H9 (cell line): ENCODE measurements around the gene NUAK2. TPM values are rescaled to one million over a fixed set of nuclear protein-coding genes. Genes with fewer than 3 reads are reported as not detected.

Experiments
- DNase-seq: peaks from one replicate; pipeline ENCODE4 v3.0.0-alpha.2; 2017
- H2AFZ ChIP-seq: one replicate; pipeline ENCODE4 v1.6.1; 2013; ENCODE audit warnings: mild to moderate bottlenecking, low read length, control low read depth, moderate library complexity
- H2AK5ac ChIP-seq: 2 replicates; pipeline ENCODE4 v1.6.1; 2013; ENCODE audit warnings: low read length, control low read depth, mixed read lengths; ENCODE audit not compliant: insufficient read length
- H2BK120ac ChIP-seq: one replicate; pipeline ENCODE4 v1.6.1; 2013; ENCODE audit warnings: low read depth, mild to moderate bottlenecking, low read length, control low read depth, inconsistent platforms; ENCODE audit not compliant: poor library complexity, severe bottlenecking
- H2BK12ac ChIP-seq: 2 replicates; pipeline ENCODE4 v1.6.1; 2013; ENCODE audit warnings: low read length, control low read depth, mixed read lengths, low read depth; ENCODE audit not compliant: insufficient read length
- H2BK15ac ChIP-seq: 2 replicates; pipeline ENCODE4 v1.6.1; 2013; ENCODE audit warnings: low read depth, low read length, control low read depth
- H2BK20ac ChIP-seq: one replicate; pipeline ENCODE4 v1.6.1; 2013; ENCODE audit warnings: low read depth, mild to moderate bottlenecking, low read length, control low read depth, inconsistent platforms; ENCODE audit not compliant: poor library complexity, severe bottlenecking
- H2BK5ac ChIP-seq: 2 replicates; pipeline ENCODE4 v1.6.1; 2013; ENCODE audit warnings: low read length, control low read depth, mixed read lengths; ENCODE audit not compliant: insufficient read length
- H3K14ac ChIP-seq: 2 replicates; pipeline ENCODE4 v1.6.1; 2013; ENCODE audit warnings: low read length, control low read depth; ENCODE audit not compliant: insufficient read depth
- H3K18ac ChIP-seq: 2 replicates; pipeline ENCODE4 v1.6.1; 2013; ENCODE audit warnings: low read depth, mild to moderate bottlenecking, mixed read lengths, low read length, control low read depth; ENCODE audit not compliant: insufficient read length
- H3K23ac ChIP-seq: 2 replicates; pipeline ENCODE4 v1.6.1; 2013; ENCODE audit warnings: low read length, control low read depth, mixed read lengths, low read depth; ENCODE audit not compliant: insufficient read length
- H3K23me2 ChIP-seq: 2 replicates; pipeline ENCODE4 v1.6.1; 2013; ENCODE audit warnings: low read depth, mild to moderate bottlenecking, mixed read lengths, low read length, control low read depth; ENCODE audit not compliant: insufficient read length, poor library complexity, severe bottlenecking
- H3K27ac ChIP-seq: 2 replicates; pipeline ENCODE4 v1.5.1; 2013; ENCODE audit warnings: low read length, control low read depth, mixed read lengths, low read depth; ENCODE audit not compliant: insufficient read length
- H3K27me3 ChIP-seq: 2 replicates; pipeline ENCODE4 v1.6.1; 2013; ENCODE audit warnings: low read length, control low read depth, inconsistent platforms; ENCODE audit not compliant: insufficient read depth
- H3K4ac ChIP-seq: 2 replicates; pipeline ENCODE4 v1.6.1; 2013; ENCODE audit warnings: low read depth, mild to moderate bottlenecking, control low read depth, inconsistent platforms, low read length, moderate library complexity
- H3K4me1 ChIP-seq: 2 replicates; pipeline ENCODE4 v1.6.1; 2013; ENCODE audit warnings: low read length, control low read depth, inconsistent platforms; ENCODE audit not compliant: insufficient read depth
- H3K4me2 ChIP-seq: 2 replicates; pipeline ENCODE4 v1.6.1; 2013; ENCODE audit warnings: low read length, control low read depth, mixed read lengths; ENCODE audit not compliant: insufficient read length, insufficient read depth
- H3K56ac ChIP-seq: 2 replicates; pipeline ENCODE4 v1.6.1; 2013; ENCODE audit warnings: low read depth, mild to moderate bottlenecking, mixed read lengths, low read length, control low read depth; ENCODE audit not compliant: insufficient read length
- H3K79me1 ChIP-seq: 2 replicates; pipeline ENCODE4 v1.6.1; 2013; ENCODE audit warnings: low read depth, mild to moderate bottlenecking, moderate library complexity, low read length, control low read depth, inconsistent platforms; ENCODE audit not compliant: insufficient read depth, poor library complexity, severe bottlenecking
- H3K79me2 ChIP-seq: 2 replicates; pipeline ENCODE4 v1.6.1; 2013; ENCODE audit warnings: low read length, control low read depth, inconsistent platforms; ENCODE audit not compliant: insufficient read depth
- H3K9ac ChIP-seq: 2 replicates; pipeline ENCODE4 v1.6.1; 2013; ENCODE audit warnings: low read length, control low read depth, mixed read lengths; ENCODE audit not compliant: insufficient read length; ENCODE audit errors: extremely low read depth
- H3K9me3 ChIP-seq: one replicate; pipeline ENCODE4 v1.6.1; 2013; ENCODE audit warnings: low read depth, low read length, inconsistent platforms; ENCODE audit not compliant: control insufficient read depth
- H3T11ph ChIP-seq: one replicate; pipeline ENCODE4 v1.6.1; 2013; ENCODE audit warnings: mild to moderate bottlenecking, low read length, control low read depth, inconsistent platforms
- H4K20me1 ChIP-seq: one replicate; pipeline ENCODE4 v1.6.1; 2013; ENCODE audit not compliant: control insufficient read depth, insufficient read length, insufficient read depth
- H4K5ac ChIP-seq: 2 replicates; pipeline ENCODE4 v1.6.1; 2013; ENCODE audit warnings: low read depth, mild to moderate bottlenecking, mixed read lengths, low read length, control low read depth; ENCODE audit not compliant: insufficient read length
- H4K8ac ChIP-seq: replicated peaks from 2 replicates; pipeline ENCODE4 v1.6.1; 2013; ENCODE audit warnings: low read length, control low read depth, mixed read lengths, low read depth; ENCODE audit not compliant: insufficient read length
- H4K91ac ChIP-seq: 2 replicates; pipeline ENCODE4 v1.6.1; 2013; ENCODE audit warnings: low read depth, mild to moderate bottlenecking, moderate library complexity, mixed read lengths, low read length, control low read depth; ENCODE audit not compliant: insufficient read length
- H3K27ac Mint-ChIP-seq, 3 experiments: 2 replicates in 2 of 3; 3 replicates in 1 of 3; pipeline ENCODE4 v1.8.0; 2020 to 2021; ENCODE audit warnings: mixed read lengths in 3 of 3, mild to moderate bottlenecking in 1 of 3, moderate library complexity in 1 of 3
- H3K27me3 Mint-ChIP-seq: 2 replicates; pipeline ENCODE4 v1.8.0; 2021; ENCODE audit warnings: low read depth, mild to moderate bottlenecking, moderate library complexity, mixed read lengths
- H3K36me3 Mint-ChIP-seq, 3 experiments: 2 replicates in 2 of 3; 3 replicates in 1 of 3; pipeline ENCODE4 v1.8.0; 2020 to 2021; ENCODE audit warnings: low read depth in 3 of 3, mixed read lengths in 3 of 3; ENCODE audit not compliant: insufficient read depth in 1 of 3
- H3K4me1 Mint-ChIP-seq, 2 experiments: 2 replicates each; pipeline ENCODE4 v1.8.0; 2020; ENCODE audit warnings: mixed read lengths in 2 of 2
- H3K4me3 Mint-ChIP-seq, 2 experiments: 2 replicates in 1 of 2; 3 replicates in 1 of 2; pipeline ENCODE4 v1.8.0; 2020 to 2021; ENCODE audit warnings: mild to moderate bottlenecking in 2 of 2, mixed read lengths in 2 of 2, moderate library complexity in 1 of 2
- H3K9me3 Mint-ChIP-seq, 2 experiments: 2 replicates in 1 of 2; 3 replicates in 1 of 2; pipeline ENCODE4 v1.8.0; 2020; ENCODE audit warnings: mild to moderate bottlenecking in 2 of 2, mixed read lengths in 2 of 2, moderate library complexity in 1 of 2
- WGBS: extraction: QIAGEN DNeasy Blood & Tissue Kit; methylation state at CpG from one replicate; pipeline ENCODE4 v1.1.7; 2013; ENCODE audit warnings: missing lambda C conversion rate, low lambda C conversion rate, mixed read lengths; ENCODE audit not compliant: insufficient read length; ENCODE audit errors: extremely low coverage; 5-methylcytosine and 5-hydroxymethylcytosine counted together
- total RNA-seq: library from RNA; stranded (reverse); gene quantifications from 2 replicates; pipeline ENCODE4 v1.2.1, GENCODE V29; 2021
- TF ChIP-seq, protein P1 (sequence below): fragments of 200-600 bp; sonication (generic); conservative IDR thresholded peaks from 3 replicates; pipeline ENCODE4 v1.8.0; 2021; ENCODE audit warnings: antibody characterized with exemption, mild to moderate bottlenecking

Gene NUAK2
- total RNA-seq, 1 experiment from 2014 or later = 15.4 TPM

- no peaks in the 10 kb centered on the region for H3K9me3 ChIP-seq
- no peak overlapping the region for H4K5ac ChIP-seq
- H3K18ac ChIP-seq = no peak overlapping the region
- H3K9me3 Mint-ChIP-seq = no peaks in the 10 kb centered on the region; a peak in 1 of 5 replicates
- no peak overlapping the region for H3K56ac ChIP-seq
- no peak overlapping the region for H3K4ac ChIP-seq
- H2BK120ac ChIP-seq = no peak overlapping the region
- H3K27me3 Mint-ChIP-seq = no peaks in the 10 kb centered on the region; the same call in 1 of the 2 replicates
- H3K4me1 Mint-ChIP-seq = peaks cover 26 to 42% of the 10 kb centered on the region in 2 experiments
- no CpG with 5 or more reads among the region's 3 CpGs for WGBS
- no peaks in the 10 kb centered on the region for H3K79me1 ChIP-seq
- H2AK5ac ChIP-seq = no peak overlapping the region
- H2BK15ac ChIP-seq = no peak overlapping the region
- H3K14ac ChIP-seq = no peak overlapping the region
- no peaks in the 10 kb centered on the region for H3K79me2 ChIP-seq
- H3K36me3 Mint-ChIP-seq = peaks cover 1 to 21% (median 16%) of the 10 kb centered on the region in 3 experiments
- H3K23me2 ChIP-seq = no peaks in the 10 kb centered on the region
- no peak overlapping the region for H2BK20ac ChIP-seq
- no peak overlapping the region for H4K91ac ChIP-seq
- H3K27ac ChIP-seq = no peak overlapping the region
- H3K4me3 Mint-ChIP-seq = no peak overlapping the region
- H3K4me2 ChIP-seq = no peak overlapping the region
- no peak for DNase-seq
- H2AFZ ChIP-seq = no peak overlapping the region
- H4K20me1 ChIP-seq = peaks cover 2% of the 10 kb centered on the region
- no peak overlapping the region for H3K23ac ChIP-seq
- H2BK12ac ChIP-seq = no peak overlapping the region
- no peak overlapping the region for H2BK5ac ChIP-seq
- H3T11ph ChIP-seq = no peak overlapping the region
- peaks cover 3% of the 10 kb centered on the region; the same call in 1 of the 2 replicates for H3K4me1 ChIP-seq
- TF ChIP-seq, protein P1, sequence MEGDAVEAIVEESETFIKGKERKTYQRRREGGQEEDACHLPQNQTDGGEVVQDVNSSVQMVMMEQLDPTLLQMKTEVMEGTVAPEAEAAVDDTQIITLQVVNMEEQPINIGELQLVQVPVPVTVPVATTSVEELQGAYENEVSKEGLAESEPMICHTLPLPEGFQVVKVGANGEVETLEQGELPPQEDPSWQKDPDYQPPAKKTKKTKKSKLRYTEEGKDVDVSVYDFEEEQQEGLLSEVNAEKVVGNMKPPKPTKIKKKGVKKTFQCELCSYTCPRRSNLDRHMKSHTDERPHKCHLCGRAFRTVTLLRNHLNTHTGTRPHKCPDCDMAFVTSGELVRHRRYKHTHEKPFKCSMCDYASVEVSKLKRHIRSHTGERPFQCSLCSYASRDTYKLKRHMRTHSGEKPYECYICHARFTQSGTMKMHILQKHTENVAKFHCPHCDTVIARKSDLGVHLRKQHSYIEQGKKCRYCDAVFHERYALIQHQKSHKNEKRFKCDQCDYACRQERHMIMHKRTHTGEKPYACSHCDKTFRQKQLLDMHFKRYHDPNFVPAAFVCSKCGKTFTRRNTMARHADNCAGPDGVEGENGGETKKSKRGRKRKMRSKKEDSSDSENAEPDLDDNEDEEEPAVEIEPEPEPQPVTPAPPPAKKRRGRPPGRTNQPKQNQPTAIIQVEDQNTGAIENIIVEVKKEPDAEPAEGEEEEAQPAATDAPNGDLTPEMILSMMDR = no peak
- H3K9ac ChIP-seq = no peak overlapping the region
- peak overlapping the region in 1 of 3 experiments; percentile 64; a peak in 2 of 7 replicates for H3K27ac Mint-ChIP-seq
- no peaks in the 10 kb centered on the region for H3K27me3 ChIP-seq
- H4K8ac ChIP-seq = no peak overlapping the region
Measured at GRCh38 chr1:205272536-205272935, 49.0 kb downstream of the NUAK2 start.
